A549 (cell line): ENCODE measurements around the gene ALG11. TPM values are rescaled to one million over a fixed set of nuclear protein-coding genes. Genes with fewer than 3 reads are reported as not detected.
"Not testable (repeated sequence)": the region's sequence is repeated elsewhere in the genome, so short reads cannot be mapped to it uniquely, and the experiment has no call there.

Experiments
- ATAC-seq, 2 experiments: fragments of 200-7000 bp in 1 of 2; fragments of >200 bp in 1 of 2; cut with Nextera tagmentation in 1 of 2; cut with Tn5 transposase in 1 of 2; 3 replicates each; pipeline versions ENCODE4 v1.8.0 to v1.9.1; 2018 to 2020; ENCODE audit warnings: mild to moderate bottlenecking in 1 of 2, moderate library complexity in 1 of 2
- CTCF ChIA-PET: fragments of 300-600 bp; sonication (Branson Sonifier 250); formaldehyde crosslinking; extraction: SDS; loops from one replicate; lab custom pipeline; 2021; ENCODE audit warnings: antibody characterized with exemption, inconsistent platforms; lab: Yijun Ruan, JAX
- POLR2A ChIA-PET: fragments of 350-600 bp; formaldehyde crosslinking; extraction: SDS; loops from one replicate; lab custom pipeline; 2021; ENCODE audit warnings: antibody characterized with exemption, inconsistent platforms; lab: Yijun Ruan, JAX
- DNase-seq, 2 experiments: peaks; one replicate each; pipeline versions ENCODE4 v3.0.0 to v3.0.0-alpha.2; 2011 to 2016; ENCODE audit warnings: low read depth in 1 of 2, low spot score in 1 of 2
- FAIRE-seq: peaks from 2 replicates; lab custom pipeline; 2011; peaks lifted over from hg19 to GRCh38; lab: Jason Lieb, UNC
- H3K27ac ChIP-seq, 2 experiments: fragments of >200 bp; sonication (Bioruptor Twin); formaldehyde crosslinking; 3 replicates each; pipeline ENCODE4 v1.5.1; 2016 to 2017
- H3K4me1 ChIP-seq: fragments of >200 bp; sonication (Bioruptor Twin); formaldehyde crosslinking; 3 replicates; pipeline ENCODE4 v1.6.1; 2016
- H3K4me2 ChIP-seq: fragments of >200 bp; sonication (Bioruptor Twin); formaldehyde crosslinking; 3 replicates; pipeline ENCODE4 v1.6.1; 2016
- H3K4me3 ChIP-seq: fragments of >200 bp; sonication (Bioruptor Twin); formaldehyde crosslinking; 3 replicates; pipeline ENCODE4 v1.5.1; 2016
- H3K9me3 ChIP-seq: fragments of >200 bp; sonication (Bioruptor Twin); formaldehyde crosslinking; 3 replicates; pipeline ENCODE4 v1.6.1; 2016
- ATOH8 ChIP-seq: fragments of 250-450 bp; sonication (Bioruptor Pico); IDR thresholded peaks from 2 replicates; pipeline ENCODE4 v1.5.0; 2020; ENCODE audit warnings: low read depth, mild to moderate bottlenecking, moderate library complexity
- BHLHE40 ChIP-seq: IDR thresholded peaks from 2 replicates; pipeline ENCODE4 v1.6.1; 2012; ENCODE audit warnings: low read depth, low read length, inconsistent platforms
- CBX2 ChIP-seq: fragments of 200-600 bp; sonication (generic); IDR thresholded peaks from 2 replicates; pipeline ENCODE4 v1.6.1; 2016; ENCODE audit warnings: low read depth, mild to moderate bottlenecking, borderline replicate concordance
- CEBPB ChIP-seq, 2 experiments: fragments of >200 bp in 1 of 2; sonication (Bioruptor Twin) in 1 of 2; formaldehyde crosslinking in 1 of 2; IDR thresholded peaks; 2 replicates each; pipeline ENCODE4 v1.6.1; 2012 to 2016
- CHD2 ChIP-seq: fragments of 150-350 bp; IDR thresholded peaks from 2 replicates; pipeline ENCODE4 v1.6.1; 2014; ENCODE audit warnings: low read length; ENCODE audit not compliant: partially characterized antibody
- E2F6 ChIP-seq: IDR thresholded peaks from 2 replicates; pipeline ENCODE4 v1.6.1; 2012; ENCODE audit warnings: low read depth, borderline replicate concordance
- EP300 ChIP-seq, 2 experiments: fragments of >200 bp; sonication (Bioruptor Twin); formaldehyde crosslinking; IDR thresholded peaks; 2 replicates in 1 of 2; 3 replicates in 1 of 2; pipeline ENCODE4 v1.6.1; 2016 to 2017
- FOSB ChIP-seq: fragments of 250-450 bp; sonication (Bioruptor Pico); IDR thresholded peaks from 2 replicates; pipeline ENCODE4 v1.5.0; 2020; ENCODE audit warnings: mild to moderate bottlenecking, moderate library complexity
- FOSL2 ChIP-seq, 2 experiments: fragments of 450-650 bp in 1 of 2; fragments of >200 bp in 1 of 2; sonication (Bioruptor Twin) in 1 of 2; formaldehyde crosslinking; IDR thresholded peaks; 2 replicates each; pipeline versions ENCODE4 v1.5.0 to v1.6.1; 2016 to 2020; ENCODE audit warnings: mild to moderate bottlenecking in 1 of 2, moderate library complexity in 1 of 2
- FOXS1 ChIP-seq: fragments of 250-450 bp; sonication (Bioruptor Pico); IDR thresholded peaks from 2 replicates; pipeline ENCODE4 v1.5.0; 2020; ENCODE audit warnings: mild to moderate bottlenecking, moderate library complexity
- HDAC2 ChIP-seq: fragments of 200-600 bp; sonication (generic); IDR thresholded peaks from 2 replicates; pipeline ENCODE4 v1.6.1; 2016
- HOXA7 ChIP-seq: fragments of 250-450 bp; sonication (Bioruptor Pico); IDR thresholded peaks from 2 replicates; pipeline ENCODE4 v1.5.0; 2020; ENCODE audit warnings: mild to moderate bottlenecking, moderate library complexity
- HOXB5 ChIP-seq: fragments of 250-450 bp; sonication (Bioruptor Pico); IDR thresholded peaks from 2 replicates; pipeline ENCODE4 v1.5.0; 2020; ENCODE audit warnings: mild to moderate bottlenecking, moderate library complexity
- KDM1A ChIP-seq: fragments of 200-600 bp; sonication (generic); IDR thresholded peaks from 2 replicates; pipeline ENCODE4 v1.6.1; 2016; ENCODE audit warnings: low read depth, mild to moderate bottlenecking
- KDM5A ChIP-seq: fragments of 200-600 bp; sonication (generic); IDR thresholded peaks from 2 replicates; pipeline ENCODE4 v1.6.1; 2016; ENCODE audit warnings: antibody characterized with exemption, mild to moderate bottlenecking
- MYC ChIP-seq: IDR thresholded peaks from 2 replicates; pipeline ENCODE4 v1.6.1; 2012; ENCODE audit warnings: mild to moderate bottlenecking, inconsistent platforms, low read length, improper control_type of control experiment, borderline replicate concordance
- RFX5 ChIP-seq: fragments of 450-650 bp; IDR thresholded peaks from 2 replicates; pipeline ENCODE4 v1.7.1; 2014; ENCODE audit warnings: antibody characterized with exemption, mild to moderate bottlenecking, moderate library complexity
- SMC3 ChIP-seq: fragments of >200 bp; sonication (Bioruptor Twin); formaldehyde crosslinking; IDR thresholded peaks from 3 replicates; pipeline ENCODE4 v1.6.1; 2018; ENCODE audit warnings: inconsistent platforms
- TFCP2L1 ChIP-seq: fragments of 250-450 bp; sonication (Bioruptor Pico); IDR thresholded peaks from 2 replicates; pipeline ENCODE4 v1.5.0; 2021; ENCODE audit warnings: mild to moderate bottlenecking
- TP53 ChIP-seq: fragments of 250-450 bp; sonication (Bioruptor Pico); IDR thresholded peaks from 2 replicates; pipeline ENCODE4 v1.5.0; 2021; ENCODE audit warnings: mild to moderate bottlenecking, moderate library complexity
- ZFP36 ChIP-seq: fragments of 450-650 bp; IDR thresholded peaks from 2 replicates; pipeline ENCODE4 v1.6.1; 2014; ENCODE audit warnings: borderline replicate concordance; ENCODE audit not compliant: partially characterized antibody
- ZSCAN20 ChIP-seq: fragments of 250-450 bp; sonication (Bioruptor Pico); IDR thresholded peaks from 2 replicates; pipeline ENCODE4 v1.8.0; 2022; ENCODE audit warnings: mild to moderate bottlenecking, moderate library complexity
- WGBS: methylation state at CpG from one replicate; pipeline ENCODE4 v1.1.6; 2017; ENCODE audit errors: missing lambda C conversion rate; 5-methylcytosine and 5-hydroxymethylcytosine counted together
- polyA plus RNA-seq, 4 experiments: library from polyadenylated mRNA; depleted of rRNA in 3 of 4; stranded (reverse); fragments of >200 nt; fragmentation: RNase III in 1 of 4; extraction: RNeasy Plus Mini Kit Qiagen cat#74134 plus additional on column Dnase treatment in 1 of 4; gene quantifications; 2 replicates in 3 of 4; 3 replicates in 1 of 4; pipeline ENCODE4 v1.2.3, GENCODE V29; 2011 to 2017
- TF ChIP-seq, protein P1 (sequence below): fragments of >200 bp; sonication (Bioruptor Twin); formaldehyde crosslinking; IDR thresholded peaks from 3 replicates; pipeline ENCODE4 v1.5.1; 2016

ALG11 gene
- polyA plus RNA-seq, 2 of the 4 experiments (the other 2 are of a cell fraction), result 17.2 to 17.4 TPM

DNA sequence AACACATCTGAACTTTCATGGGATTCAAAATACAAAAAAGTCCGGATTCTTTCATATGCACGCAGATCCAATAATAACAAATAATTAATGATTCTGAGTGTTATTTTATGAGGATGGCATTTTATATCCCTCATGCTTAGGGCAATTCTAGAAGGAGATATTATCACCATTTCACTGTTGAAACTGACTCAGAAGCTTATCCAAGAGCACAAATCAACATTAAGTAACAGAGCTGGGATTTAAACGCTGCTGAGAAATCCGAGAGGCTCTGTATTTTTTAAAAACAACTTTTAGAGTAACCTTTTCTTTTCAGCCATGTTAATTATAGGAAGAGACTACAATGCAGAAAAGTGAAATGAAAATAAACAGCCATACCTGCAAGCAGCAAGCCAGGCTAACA, 31.3 kb upstream of the ALG11 start:
- POLR2A ChIA-PET, result no interaction called here
- ATAC-seq, result no peak
- TF ChIP-seq BHLHE40 (no peak), CEBPB (IDR thresholded peaks at IDR 0.05) (no peak), ZFP36 (no peak), MYC (no peak), HOXB5 (CRISPR knock-in tag) (no peak), RFX5 (no peak), TFCP2L1 (CRISPR knock-in tag) (no peak)
- TF ChIP-seq, protein P1, sequence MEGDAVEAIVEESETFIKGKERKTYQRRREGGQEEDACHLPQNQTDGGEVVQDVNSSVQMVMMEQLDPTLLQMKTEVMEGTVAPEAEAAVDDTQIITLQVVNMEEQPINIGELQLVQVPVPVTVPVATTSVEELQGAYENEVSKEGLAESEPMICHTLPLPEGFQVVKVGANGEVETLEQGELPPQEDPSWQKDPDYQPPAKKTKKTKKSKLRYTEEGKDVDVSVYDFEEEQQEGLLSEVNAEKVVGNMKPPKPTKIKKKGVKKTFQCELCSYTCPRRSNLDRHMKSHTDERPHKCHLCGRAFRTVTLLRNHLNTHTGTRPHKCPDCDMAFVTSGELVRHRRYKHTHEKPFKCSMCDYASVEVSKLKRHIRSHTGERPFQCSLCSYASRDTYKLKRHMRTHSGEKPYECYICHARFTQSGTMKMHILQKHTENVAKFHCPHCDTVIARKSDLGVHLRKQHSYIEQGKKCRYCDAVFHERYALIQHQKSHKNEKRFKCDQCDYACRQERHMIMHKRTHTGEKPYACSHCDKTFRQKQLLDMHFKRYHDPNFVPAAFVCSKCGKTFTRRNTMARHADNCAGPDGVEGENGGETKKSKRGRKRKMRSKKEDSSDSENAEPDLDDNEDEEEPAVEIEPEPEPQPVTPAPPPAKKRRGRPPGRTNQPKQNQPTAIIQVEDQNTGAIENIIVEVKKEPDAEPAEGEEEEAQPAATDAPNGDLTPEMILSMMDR, result no peak
- Histone ChIP-seq H3K9me3 (no peaks in the 10 kb centered on the region), H3K27ac (no peak overlapping the region), H3K4me1 (no peaks in the 10 kb centered on the region), H3K4me2 (no peak overlapping the region), H3K4me3 (no peak overlapping the region)
- 57% methylated on average over 4 of the region's 4 CpGs for WGBS
- DNase-seq, result no peak
- no peak for FAIRE-seq
- CTCF ChIA-PET, result no interaction called here

GRCh38 chr13:51981355-51981754, 30.8 kb upstream of the ALG11 start:
- Histone ChIP-seq H3K9me3 (no peaks in the 10 kb centered on the region), H3K4me1 (no peaks in the 10 kb centered on the region), H3K4me2 (no peak overlapping the region), H3K4me3 (no peak overlapping the region), H3K27ac (no peak overlapping the region)
- no peak for TF ChIP-seq TP53 (CRISPR knock-in tag)
- no peak for TF ChIP-seq KDM1A
- TF ChIP-seq CBX2, result no peak
- TF ChIP-seq SMC3, result no peak
- TF ChIP-seq HOXA7, result no peak
- TF ChIP-seq ZSCAN20 (CRISPR knock-in tag), result no peak
- no peak for TF ChIP-seq EP300 (IDR thresholded peaks at IDR 0.05)
- no peak for TF ChIP-seq ATOH8 (CRISPR knock-in tag)
- no peak for TF ChIP-seq HDAC2
- TF ChIP-seq BHLHE40, result no peak
- no peak for TF ChIP-seq FOSB (CRISPR knock-in tag)
- no peak for TF ChIP-seq KDM5A
- no peak for TF ChIP-seq FOXS1 (CRISPR knock-in tag)
- TF ChIP-seq FOSL2 (IDR thresholded peaks at IDR 0.05), result no peak
- TF ChIP-seq FOSL2 (CRISPR knock-in tag; IDR thresholded peaks at IDR 0.05), result no peak
- TF ChIP-seq E2F6, result no peak
- TF ChIP-seq, protein P1, result no peak
- TF ChIP-seq CHD2, result no peak
- ChIA-PET POLR2A (no interaction called here), CTCF (no interaction called here)
- 62% methylated on average over 4 of the region's 4 CpGs for WGBS
- FAIRE-seq (no peak), ATAC-seq (no peak), DNase-seq (no peak)

GRCh38 chr13:51983292-51983691, 28.9 kb upstream of the ALG11 start:
- DNase-seq, H3K9me3 ChIP-seq, FAIRE-seq, H3K27ac ChIP-seq, POLR2A ChIA-PET, H3K4me2 ChIP-seq, H3K4me3 ChIP-seq, ATAC-seq, CTCF ChIA-PET, H3K4me1 ChIP-seq: not testable (repeated sequence)
- 30% methylated on average over 2 of the region's 3 CpGs for WGBS

DNA sequence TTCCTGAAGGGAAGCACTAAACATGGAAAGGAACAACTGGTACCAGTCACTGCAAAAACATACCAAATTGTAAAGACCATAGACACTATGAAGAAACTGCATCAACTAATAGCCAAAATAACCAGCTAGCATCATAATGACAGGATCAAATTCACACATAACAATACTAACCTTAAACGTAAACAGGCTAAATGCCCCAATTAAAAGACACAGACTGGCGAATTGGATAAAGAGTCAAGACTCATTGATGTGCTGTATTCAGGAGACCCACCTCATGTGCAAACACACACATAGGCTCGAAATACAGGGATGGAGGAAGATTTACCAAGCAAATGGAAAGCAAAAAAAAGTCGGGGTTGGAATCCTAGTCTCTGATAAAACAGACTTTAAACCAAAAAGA, 27.3 kb upstream of the ALG11 start:
- H3K27ac ChIP-seq, POLR2A ChIA-PET, H3K4me1 ChIP-seq, DNase-seq, H3K4me2 ChIP-seq, H3K4me3 ChIP-seq, FAIRE-seq, H3K9me3 ChIP-seq, ATAC-seq: not testable (repeated sequence)
- WGBS, result 38% methylated on average over 4 of the region's 4 CpGs
- CTCF ChIA-PET, result interaction anchor here (0.6 kb wide), 1 partner anchor 65 kb away, joined by 4 read pairs; no protein-coding TSS in a partner anchor
